Activated CD4-positive, CD25-positive, alpha-beta regulatory T cell treated with anti-CD3 and anti-CD28 coated beads, Interleukin-2, amount 50 U/mL, for 24 hours (primary cell): Measurements from ENCODE around the gene ALG10.
"Not testable (repeated sequence)": the region's sequence is repeated elsewhere in the genome, so short reads cannot be mapped to it uniquely, and the experiment has no call there.

ENCODE experiments used
- ATAC-seq, 2 donors: fragments of 150-1000 bp; cut with Tn5 transposase; one replicate each; pipeline ENCODE4 v1.10.0; 2021; ENCODE audit warnings: mild to moderate bottlenecking in 1 of 2, moderate library complexity in 1 of 2

Gene ALG10, protein sequence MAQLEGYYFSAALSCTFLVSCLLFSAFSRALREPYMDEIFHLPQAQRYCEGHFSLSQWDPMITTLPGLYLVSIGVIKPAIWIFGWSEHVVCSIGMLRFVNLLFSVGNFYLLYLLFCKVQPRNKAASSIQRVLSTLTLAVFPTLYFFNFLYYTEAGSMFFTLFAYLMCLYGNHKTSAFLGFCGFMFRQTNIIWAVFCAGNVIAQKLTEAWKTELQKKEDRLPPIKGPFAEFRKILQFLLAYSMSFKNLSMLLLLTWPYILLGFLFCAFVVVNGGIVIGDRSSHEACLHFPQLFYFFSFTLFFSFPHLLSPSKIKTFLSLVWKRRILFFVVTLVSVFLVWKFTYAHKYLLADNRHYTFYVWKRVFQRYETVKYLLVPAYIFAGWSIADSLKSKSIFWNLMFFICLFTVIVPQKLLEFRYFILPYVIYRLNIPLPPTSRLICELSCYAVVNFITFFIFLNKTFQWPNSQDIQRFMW

GRCh38 chr12:34022079-34022830 is at the start of gene ALG10:
Gene ALG10, plus strand, starts transcription at chr12:34022496. Its CDS starts 104 bp downstream, at chr12:34022600.
- ATAC-seq = peak; percentile 99 to 100

GRCh38 chr12:33972884-33973283 is 49.4 kb upstream of the ALG10 start:
- ATAC-seq = not testable (repeated sequence)

DNA sequence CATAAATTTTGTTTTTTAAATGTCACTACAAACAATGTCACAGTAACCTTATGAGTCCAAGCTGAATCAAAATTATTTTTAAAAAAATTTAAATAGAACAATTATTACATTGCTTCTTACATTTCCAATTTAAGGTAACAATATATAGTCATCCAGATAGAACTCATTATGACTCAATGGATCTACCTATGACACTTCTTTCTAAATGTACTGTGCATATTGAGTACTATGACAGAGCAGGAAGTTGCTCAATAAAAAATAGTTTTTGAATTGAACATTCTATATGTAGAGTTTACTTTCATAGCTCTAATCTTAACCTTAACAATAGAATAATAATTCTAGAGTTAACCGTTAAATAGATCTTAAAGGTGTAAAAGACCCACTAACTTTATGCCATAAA is 44.4 kb upstream of the ALG10 start:
- no peak for ATAC-seq

DNA sequence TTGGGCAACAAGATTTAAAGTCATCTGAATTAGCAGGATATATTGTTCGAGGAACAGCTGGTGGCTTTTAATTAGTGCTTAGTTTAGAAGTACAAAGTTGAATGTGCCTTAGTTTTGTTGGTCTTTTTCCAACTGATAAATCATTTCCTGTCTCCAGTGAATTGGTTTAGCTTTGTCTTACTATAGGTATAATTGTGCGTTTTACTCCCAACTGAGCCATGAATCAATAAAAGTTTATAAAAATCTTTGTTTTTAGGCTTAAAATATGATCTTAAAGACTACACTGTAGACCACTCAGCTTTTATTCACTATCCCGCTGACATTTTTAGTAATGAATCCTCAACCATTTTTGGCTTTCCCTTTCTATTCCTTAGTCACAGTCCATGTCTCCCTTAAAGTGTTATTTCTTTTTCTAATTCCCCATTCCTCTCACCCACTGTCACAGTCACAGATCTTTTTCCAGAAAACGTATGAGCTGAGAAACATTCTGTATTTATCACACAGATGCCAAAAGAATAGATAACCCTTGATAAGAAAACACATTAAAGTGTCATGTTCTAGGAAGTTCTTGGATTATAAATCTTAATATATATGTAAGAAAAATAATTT is 34.0 kb upstream of the ALG10 start:
- no peak for ATAC-seq

DNA sequence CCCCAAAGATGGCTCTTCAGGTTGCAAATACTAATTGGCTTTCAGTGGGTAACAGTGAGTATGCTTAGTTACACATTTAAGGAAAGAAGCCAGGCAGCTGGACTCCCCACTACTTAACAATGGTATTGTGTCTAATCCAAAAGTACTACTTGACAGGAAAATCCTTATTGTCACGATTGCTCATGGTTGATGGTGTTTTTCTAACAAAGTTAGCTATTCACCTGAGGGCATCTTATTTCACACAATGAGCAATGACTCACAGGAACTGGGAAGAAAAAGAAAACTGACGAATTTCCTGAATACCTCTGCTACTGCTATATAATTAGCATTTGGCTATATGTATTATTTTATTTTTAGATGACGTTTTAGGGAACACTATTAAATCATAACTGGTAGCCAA is 33.4 kb upstream of the ALG10 start:
- ATAC-seq = no peak

DNA sequence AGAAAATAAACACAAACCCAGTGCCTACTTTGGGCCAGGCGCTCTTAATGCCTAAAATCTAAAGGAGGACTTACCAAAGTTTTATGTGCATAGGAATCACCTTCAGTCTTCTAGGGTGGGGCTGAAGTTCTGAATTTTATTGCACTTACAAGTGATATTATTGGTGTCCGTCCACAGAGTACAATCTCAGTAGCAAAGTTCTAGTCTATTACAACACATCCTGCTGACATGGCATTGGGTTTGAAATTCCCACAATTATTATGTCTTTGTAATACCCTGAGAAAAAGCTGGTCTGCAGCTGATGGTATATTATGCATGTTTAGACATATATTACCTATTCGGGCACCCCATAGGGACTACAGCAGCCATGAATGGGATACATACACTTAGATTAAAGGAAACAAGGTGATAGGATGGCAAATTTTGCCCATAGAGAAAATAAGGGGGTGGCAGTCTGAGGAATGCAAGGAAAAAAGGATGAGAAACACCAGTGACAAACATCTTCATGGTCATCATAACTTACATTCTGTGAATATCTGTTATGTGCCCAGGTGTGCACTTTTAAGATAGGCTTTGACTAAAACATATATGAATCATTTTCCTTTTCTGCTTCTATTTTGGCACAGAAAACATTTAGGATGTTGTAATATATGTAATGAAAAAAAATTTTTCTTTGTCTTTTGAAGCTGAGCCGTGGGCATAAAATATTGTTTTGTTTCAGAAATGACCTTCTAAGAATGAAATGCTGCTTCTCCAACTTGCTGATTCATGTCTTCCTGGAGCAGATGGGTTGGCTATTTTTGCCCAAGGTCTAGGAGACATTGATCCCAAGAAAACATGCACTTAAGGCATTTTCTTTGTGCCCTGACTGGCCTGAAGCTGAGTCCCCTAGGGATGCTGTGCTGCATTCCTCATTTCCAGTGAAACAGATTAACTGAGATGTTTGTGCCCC is 27.2 kb upstream of the ALG10 start:
- no peak for ATAC-seq

GRCh38 chr12:34008835-34009234 is 13.5 kb upstream of the ALG10 start:
- not testable (repeated sequence) for ATAC-seq

- ATAC-seq = no peak
Observed at GRCh38 chr12:34016361-34016760, 5.9 kb upstream of the ALG10 start.

DNA sequence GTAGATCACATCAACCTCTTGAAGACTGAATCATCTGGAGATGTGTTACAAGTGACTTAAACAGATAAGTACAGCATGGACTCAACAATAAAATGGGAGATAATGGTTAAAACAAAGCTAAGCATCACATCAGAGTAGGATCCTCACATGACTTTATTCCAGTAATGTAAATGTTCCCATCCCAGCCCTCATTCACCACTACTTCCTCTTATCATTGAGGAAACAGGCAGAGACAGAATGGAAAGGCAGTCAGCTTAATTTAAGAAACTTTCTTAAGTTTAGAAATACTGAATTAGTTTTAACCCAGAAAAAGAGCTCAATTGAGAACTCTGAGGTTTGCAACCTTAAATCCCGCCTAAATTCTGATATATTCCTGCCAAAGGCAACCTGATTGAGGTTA is 1.2 kb upstream of the ALG10 start:
- no peak for ATAC-seq

GRCh38 chr12:34027661-34028060 is 5.4 kb downstream of the ALG10 start:
- ATAC-seq = not testable (repeated sequence)

GRCh38 chr12:34030591-34030990 is 8.3 kb downstream of the ALG10 start:
- ATAC-seq = no peak

DNA sequence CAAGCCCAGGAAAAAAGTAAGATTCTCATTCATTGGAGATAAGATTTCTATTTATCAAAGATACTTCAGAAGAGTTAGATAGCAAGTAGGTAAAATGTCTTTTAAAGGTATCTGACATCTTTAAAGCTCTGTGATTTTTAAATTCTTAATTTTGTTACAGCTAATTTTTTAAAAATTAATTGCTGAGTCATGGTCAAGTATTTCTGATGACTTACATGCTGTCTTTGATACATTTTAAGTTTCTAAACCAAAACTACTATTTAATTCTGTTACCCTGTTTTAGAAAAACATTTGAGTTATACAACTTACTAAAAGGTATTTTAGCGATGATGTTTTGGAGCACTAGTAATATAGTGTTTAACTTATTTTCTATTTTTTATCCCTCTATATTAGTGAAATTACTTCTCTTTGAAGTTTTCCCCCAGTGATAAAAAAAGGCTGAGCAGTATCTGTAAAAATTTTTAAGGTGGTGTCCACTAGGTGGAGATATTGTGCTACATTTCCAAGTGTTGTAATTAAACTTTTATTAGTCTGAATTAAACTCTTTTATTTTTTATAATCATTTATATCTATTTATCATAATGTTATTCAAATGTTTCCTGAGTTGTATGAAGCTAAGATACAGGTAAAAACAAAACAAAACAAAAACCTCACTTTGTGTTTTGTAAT is 11.5 kb downstream of the ALG10 start:
- no peak for ATAC-seq

GRCh38 chr12:34038357-34038756 is 16.1 kb downstream of the ALG10 start:
- ATAC-seq = not testable (repeated sequence)

DNA sequence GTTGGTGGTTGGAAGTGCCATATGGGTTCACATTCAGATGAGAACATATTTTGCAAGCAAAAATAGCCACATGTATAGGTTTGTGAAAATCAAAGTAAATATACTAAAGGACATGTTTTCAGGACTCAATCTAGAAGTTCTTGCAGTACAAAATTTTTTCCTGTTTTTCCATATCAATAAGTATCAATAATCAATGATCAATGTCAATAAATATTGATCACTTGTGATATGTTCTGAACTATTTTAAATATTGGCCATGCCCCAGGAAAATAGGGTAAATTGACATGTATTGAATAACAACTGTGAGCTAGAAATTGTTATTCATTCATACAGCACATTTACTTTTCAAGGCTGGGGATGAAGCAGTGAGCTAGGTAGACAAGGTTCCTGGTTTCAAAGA is 24.3 kb downstream of the ALG10 start:
- ATAC-seq = no peak

GRCh38 chr12:34047855-34048254 is 25.6 kb downstream of the ALG10 start:
- not testable (repeated sequence) for ATAC-seq

GRCh38 chr12:34048714-34049113 is 26.4 kb downstream of the ALG10 start:
- ATAC-seq = no peak

DNA sequence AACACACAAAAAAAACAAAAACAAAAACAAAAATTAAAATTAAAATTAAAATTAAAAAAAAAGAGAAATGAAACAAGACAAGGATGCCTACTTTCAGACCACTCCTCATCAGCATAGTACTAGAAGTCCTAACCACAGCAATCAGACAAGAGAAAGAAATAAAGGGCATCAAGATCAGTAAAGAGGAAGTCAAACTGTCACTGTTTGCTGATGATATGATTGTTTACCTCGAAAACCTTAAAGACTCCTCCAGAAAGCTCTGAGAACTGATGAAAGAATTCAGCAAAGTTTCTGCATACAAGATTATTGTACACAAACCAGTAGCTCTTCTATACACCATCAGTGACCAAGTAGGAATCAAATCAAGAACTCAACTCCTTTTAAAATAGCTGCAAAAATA is 29.2 kb downstream of the ALG10 start:
- ATAC-seq = no peak

DNA sequence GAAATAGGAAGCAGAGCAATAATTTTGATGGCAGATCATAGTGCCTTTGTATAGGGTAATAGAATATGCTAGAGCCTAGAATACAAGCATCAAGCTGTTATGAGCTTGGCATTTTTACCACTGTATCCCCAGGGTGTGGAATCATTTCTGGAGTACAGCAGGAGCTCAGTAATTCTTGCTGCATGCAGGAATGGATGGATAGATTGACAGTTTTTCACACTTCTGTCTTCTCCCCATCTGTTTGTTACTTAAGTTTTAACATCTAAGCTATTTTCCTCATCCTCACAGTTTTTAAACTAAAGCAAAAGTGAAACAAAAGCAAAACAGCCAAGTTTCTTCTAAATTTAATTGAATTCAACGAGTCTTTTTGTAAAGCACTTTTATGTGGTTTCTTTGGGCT is 32.6 kb downstream of the ALG10 start:
- no peak for ATAC-seq
